NOMO-1 treated with DMSO at 0.1 percent for 48 hours (cell line): Measurements from ENCODE around the gene PRKCSH.
A peak's percentile ranks its signal among the peaks of the same experiment; 100 is the strongest.

Experiments used
- DNase-seq: peaks from one replicate; lab custom pipeline; 2025; ENCODE audit not compliant: unreplicated experiment; lab: John Stamatoyannopoulos, UW

The PRKCSH gene, protein sequence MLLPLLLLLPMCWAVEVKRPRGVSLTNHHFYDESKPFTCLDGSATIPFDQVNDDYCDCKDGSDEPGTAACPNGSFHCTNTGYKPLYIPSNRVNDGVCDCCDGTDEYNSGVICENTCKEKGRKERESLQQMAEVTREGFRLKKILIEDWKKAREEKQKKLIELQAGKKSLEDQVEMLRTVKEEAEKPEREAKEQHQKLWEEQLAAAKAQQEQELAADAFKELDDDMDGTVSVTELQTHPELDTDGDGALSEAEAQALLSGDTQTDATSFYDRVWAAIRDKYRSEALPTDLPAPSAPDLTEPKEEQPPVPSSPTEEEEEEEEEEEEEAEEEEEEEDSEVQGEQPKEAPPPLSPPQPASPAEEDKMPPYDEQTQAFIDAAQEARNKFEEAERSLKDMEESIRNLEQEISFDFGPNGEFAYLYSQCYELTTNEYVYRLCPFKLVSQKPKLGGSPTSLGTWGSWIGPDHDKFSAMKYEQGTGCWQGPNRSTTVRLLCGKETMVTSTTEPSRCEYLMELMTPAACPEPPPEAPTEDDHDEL

DNA sequence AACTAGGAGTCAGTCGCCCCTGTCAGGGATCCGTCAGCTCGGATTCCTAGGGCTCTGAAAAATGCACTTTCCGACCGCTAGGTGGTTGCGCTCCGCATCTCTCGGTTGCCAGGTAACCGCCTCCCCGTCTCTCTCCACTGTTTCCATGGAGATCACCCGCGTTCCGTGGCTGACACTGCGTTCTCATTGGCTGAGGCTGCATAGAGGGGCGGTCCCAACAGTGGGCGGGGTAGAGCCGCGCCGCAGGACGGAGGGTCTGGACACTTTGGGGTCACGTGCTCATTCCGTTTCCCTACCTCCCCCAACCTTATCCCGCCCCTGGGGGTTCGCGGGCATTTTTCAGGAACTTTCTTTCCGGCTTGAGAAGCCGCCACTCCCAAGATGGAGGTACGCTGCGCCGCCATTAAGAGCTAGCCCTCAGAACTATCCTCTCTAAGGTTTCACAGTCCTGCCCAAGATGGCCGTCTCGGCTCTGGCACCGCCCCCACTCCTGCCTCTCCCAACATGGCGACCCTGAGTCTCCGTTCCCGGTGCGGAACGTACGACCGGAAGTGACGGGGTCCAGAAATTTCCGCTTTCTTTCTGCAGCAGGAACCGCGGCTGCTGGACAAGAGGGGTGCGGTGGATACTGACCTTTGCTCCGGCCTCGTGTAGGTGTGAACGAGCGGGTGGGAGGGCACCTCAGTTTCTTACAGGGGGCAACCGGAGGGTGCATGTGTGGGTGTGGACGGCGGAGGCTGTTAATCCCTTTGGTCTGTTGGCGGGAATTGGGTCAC, at the start of gene PRKCSH, which contains the start of gene ODAD3:
Gene PRKCSH (plus strand): TSS at position 579 of the 776 bp plus-strand sequence. CDS start 483 bp downstream, outside the sequence.
Gene ODAD3 (minus strand): TSS at position 65 of the 776 bp plus-strand sequence. CDS start 105 bp downstream, outside the sequence.
- peak; percentile 100 for DNase-seq

DNA sequence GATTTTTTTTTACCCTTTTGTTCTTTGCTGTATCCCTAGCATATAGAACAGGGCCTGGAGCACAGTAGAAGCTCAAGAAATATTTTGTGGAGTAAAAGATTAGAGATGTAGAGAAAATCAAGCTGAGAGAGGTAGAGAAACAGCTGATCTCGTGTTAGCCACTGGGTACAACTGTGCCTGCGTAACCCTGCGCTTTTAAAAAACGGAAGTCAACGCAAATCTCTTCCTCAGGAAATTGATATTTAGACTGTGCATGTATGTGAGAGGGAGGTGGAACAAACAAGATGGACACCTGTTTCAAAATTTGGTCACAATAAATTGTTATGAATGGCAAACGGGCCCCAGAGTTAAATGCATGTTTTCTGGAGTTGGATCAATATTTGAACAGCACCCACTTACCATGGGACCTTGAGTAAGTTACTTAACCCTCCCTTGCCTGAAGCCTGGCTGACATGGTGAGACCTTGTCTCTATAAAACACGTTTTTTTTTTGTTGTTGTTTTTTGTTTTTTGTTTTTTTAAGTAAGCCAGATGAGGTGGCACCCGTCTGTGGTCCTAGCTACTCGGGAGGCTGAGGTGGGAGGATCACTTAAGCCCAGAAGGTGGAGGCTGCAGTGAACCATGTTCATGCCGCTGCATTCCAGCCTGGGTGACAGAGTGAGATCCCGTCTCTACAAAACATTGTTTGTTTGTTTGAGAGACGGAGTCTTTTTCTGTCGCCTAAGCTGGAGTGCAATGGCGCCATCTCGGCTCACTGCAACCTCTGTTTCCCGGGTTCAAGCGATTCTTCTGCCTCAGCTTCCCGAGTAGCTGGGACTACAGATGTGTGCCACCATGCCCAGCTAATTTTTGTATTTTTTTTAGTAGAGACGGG, 48.0 kb upstream of the PRKCSH start:
- DNase-seq = peak; percentile 81

DNA sequence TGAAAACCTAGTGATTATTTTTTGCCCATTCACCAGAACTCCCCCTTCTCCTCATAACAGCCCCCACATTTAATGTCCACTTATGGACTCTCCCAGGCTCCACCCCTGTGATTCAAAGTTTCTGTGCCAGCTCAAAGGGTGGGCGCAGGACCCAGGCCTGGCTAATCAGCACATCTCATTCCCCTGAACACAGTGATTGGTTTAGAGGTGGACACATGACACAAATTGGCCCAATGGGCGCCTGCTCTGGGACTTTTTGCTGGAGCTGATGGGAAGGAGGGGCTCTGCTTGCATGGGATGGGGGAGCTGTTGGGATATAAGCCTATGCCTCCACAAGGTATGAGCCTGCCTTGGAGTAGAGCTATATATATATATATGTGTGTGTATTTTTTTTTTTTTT, 45.1 kb upstream of the PRKCSH start:
- DNase-seq = no peak

DNA sequence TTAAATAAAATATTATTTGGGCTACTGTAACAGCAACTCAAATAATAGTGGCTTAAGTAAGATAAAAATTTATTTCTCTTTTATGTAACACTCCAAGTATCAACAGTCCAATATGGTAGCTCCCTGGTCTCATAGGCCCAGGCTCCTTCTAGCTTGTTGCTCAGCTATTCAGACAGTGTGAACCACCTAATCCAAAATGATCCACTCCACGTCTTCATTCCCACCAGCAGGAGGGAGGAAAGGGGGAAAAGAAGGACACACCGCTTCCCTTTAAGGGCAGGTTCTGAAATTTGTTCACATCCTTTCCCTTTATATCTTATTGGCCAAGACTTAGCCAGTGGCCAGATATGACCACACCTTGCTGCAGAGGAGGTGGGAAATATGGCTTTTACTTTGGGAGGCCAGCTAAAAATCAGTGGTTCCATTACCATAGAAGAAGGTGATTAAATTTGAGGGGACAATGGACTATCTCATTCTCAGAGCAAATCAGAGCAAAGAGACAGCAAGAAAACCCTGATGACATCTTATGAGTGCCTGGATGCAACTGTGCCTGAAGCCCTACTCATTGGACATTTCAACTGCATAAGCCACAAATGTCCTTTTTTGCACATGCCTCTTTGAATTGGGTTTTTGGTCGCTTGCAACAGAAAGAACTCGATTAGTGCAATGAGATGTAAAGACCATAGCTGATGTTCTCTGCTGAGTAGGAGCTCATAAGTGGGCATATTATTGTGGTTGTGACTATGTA, 44.3 kb upstream of the PRKCSH start:
- no peak for DNase-seq

DNA sequence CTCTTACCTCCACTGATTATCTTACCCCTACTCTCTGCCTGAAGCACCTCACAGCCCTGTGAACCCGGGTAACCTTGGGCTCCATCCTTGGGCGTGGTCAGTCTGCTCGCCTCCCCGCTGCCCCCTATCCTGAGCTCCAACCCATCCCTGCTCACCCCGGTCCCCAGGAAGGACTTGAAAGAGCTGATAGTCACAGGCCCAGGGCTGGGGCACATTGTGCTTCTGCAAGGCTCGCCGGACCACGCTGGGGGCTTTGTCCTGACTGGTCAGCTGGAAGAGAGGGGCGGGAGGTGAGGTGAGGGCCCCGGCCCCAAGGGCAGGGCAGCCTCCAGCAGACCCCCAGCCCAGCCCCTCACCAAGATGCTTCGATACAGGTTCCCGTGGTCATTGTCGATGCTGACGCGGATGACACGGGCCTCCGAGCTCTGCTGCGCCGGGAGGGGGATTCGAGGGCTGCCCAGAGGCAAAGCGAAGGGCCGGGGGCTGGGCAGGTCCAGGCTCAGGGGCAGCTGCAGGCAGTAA, 38.3 kb upstream of the PRKCSH start:
- DNase-seq = no peak

DNA sequence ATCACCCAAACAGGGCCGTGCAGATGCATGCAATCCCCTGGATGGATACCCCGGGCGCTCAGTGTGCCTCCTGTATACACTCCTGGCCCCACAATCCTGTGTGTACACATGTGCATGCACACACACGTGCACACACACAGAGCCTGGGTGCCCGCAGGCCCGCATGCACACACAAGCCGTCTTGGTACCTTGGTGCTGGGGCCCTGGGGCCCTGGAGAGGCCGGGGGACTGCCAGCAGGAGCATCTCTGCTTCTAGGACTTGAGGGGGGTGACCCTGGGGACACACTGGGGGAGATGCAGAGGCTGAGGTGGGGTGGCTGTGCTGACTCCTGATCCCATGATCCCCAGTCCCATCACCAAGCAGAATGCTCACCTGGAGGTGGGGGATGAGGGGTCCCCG, 35.8 kb upstream of the PRKCSH start:
- no peak for DNase-seq

DNA sequence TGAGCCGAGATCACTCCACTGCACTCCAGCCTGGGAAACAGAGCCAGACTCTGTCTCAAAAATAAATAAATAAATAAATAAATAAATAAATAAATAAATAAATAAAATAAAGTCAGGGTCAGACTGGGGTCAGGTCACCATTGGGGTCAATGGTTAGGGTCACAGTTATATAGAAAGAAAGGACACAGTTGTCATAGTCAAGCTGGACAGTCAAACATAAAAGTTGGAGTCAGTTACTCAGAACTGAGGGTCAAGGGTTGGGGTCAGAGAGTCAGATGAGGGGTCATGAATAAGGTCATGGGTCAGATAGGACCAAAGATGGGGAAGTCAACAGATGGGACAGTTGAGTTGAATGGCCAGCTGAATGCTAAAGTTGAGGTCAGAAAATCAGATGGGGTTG, 34.6 kb upstream of the PRKCSH start:
- no peak for DNase-seq

DNA sequence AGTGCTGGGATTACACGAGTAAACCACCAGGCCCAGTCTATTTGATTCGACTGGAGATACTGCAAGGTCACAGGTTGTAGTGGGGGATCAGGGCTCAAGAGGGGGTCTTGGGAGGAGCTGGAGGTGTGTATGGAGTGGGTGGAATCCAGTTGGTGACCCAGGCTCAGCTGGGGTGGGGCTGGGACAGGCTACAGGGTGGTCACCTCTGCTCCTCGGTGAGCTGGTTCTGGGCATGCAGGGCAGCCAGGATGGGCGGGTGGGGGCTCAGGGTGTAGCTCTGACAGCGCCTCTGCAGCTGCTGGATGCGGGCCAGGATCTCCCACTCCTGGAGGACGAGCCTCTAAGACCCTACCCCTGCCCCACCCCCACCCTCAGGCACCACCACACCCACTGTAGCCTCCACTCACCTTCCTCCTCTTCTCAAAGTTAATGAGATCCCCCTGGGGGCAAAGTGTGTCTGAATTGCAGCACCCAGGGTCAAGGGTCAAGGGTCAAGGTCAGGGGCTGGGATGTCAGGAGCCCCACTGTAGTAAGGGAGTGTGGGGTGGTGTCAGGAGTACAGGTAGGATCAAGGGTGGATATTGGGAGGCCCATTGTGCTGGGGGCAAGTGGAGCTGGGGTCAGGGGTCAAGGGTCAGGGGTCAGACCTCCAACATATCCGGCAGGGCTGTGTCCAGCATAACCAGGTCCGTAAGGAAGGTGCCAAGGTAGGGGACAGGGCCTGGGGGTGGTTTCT, 33.5 kb upstream of the PRKCSH start:
- no peak for DNase-seq

DNA sequence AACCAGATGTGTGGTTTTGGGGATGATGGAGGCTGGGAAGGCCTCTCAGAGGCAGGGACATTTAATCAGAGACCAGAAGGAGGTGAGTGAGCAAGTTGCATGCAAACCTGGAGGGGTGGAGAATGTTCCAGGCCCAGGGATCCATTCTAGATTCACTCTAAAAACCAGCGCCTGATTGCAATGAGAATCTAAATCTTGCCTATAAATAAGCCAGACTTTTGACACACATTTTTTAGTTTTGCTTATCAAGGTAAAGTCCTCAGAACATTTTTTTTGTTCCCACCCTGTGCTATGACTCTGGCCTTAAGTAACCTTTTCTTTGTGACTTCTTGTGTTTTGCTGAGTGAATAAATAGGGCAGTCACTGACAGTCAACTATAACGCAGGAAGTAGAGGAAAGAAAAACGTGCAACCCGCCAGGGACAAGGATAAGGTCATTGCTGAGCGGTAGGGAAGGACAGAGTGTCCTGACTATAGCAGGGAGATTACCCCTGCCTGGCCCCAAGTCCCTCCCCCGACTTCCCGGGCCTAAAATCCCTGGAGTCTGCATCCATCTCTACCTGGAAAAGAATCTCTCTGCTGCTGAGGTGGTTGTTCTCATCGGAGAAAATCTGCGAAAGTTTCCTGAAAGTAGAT, 30.7 kb upstream of the PRKCSH start:
- DNase-seq = no peak

DNA sequence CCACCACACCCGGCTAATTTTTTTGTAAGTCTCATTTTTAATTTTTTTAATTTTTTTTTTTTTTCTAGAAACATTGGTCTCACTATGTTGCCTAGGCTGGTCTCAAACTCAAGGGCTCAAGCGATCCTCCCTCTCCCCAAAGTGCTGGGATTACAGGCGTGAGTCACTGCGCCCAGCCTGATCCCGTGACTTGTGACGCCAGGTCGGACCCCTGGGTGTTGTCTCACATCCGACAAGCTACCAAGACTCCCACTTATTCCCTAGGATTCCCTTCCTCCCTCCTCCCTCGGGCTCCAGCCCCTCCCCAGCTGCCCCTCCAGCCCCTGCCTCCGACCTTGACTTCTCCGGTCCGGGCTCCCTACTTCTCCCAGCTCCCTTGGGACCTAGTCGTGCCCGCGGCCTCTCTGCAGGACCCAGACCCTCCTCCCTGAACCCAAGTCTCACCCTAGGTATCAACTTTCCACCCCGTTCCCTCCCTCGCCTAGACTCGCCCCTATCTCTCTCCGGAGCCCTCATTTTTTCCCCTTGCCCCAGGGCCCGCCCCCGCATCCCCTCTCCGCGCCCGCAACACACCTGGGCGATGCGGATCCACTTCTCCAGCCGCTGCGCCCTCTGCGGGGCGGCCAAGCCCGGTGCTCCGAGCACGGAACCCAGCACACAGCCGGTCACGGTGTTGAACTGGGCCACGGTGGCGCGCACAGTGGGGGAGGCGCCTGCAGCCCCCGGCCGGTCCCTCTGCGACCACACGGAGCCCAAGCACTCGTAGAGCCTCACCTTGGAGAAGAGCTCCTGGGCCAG, 29.4 kb upstream of the PRKCSH start:
- no peak for DNase-seq

DNA sequence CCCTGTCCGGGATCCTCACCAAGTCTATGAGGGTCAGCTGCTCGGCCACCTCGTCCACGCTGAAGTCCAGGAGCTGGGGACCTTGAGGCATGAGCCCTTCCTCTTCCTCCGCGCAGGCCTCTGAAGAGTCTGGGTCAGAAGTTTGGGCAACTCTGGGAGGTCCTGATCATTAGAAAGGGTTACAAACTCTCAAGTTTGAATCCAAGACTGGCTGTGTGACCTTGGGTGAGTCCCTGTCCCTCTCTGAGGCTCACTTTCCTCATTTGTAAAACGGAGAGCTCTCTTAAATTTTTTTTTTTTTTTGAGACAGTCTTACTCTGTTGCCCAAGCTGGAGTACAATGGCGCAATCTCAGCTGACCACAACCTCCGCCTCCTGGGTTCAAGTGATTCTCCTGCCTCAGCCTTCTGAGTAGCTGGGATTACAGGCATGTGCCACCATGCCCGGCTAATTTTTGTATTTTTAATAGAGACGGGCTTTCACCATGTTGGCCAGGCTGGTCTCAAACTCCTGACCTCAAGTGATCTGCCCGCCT, 28.7 kb upstream of the PRKCSH start:
- peak; percentile 30 for DNase-seq

DNA sequence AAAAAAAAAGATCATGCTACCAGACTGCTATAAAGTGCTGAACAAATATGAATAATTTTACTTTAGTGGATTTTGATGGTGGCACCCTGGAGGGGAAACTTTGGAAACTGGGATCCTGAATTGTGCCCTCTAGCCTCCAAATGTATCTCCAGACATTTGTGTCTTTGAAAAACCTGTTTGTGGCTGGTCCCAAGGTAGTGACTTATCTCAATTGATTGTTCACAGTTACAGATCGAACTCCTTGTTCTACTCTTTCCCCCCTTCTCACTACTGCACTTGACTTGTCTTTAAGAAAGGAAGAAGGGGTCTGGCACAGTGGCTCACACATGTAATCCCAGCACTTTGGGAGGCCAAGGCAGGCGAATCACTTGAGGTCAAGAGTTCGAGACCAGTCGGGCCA, 26.8 kb upstream of the PRKCSH start:
- DNase-seq = no peak

DNA sequence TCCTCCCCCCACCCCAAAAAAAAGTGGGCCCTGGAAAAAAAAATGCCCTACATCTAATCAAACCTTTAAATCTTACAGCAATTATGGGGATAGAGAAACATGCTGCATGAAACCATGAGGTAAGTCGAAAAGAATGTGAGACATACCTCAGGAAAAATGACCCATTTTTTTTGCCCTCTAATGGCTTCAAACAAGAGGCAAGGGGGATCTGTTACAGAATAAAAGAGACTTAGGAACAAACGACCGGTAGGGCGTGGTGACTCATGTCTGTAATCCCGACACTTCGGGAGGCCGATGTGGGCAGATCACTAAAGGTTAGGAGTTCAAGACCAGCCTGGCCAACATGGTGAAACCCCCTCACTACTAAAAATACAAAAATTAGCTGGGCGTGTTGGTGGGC, 24.8 kb upstream of the PRKCSH start:
- DNase-seq = no peak

DNA sequence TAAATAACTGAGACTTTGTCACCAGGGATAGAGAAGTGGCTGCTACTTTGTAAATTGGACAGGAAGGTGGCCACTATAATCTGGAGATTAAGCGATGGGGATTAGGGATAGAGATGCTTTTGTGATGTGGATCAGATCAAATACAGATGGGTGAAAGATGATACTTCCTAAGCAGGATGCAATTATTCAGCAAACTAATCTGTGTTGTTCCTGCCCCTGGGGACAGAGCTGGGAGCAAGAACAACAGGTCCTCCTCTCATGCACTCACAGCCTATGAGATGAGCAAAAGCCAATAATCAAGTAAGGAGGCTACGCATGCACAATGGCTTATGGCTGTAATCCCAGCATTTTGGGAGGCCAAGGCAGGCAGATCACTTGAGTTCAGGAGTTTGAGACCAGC, 20.9 kb upstream of the PRKCSH start:
- DNase-seq = no peak

DNA sequence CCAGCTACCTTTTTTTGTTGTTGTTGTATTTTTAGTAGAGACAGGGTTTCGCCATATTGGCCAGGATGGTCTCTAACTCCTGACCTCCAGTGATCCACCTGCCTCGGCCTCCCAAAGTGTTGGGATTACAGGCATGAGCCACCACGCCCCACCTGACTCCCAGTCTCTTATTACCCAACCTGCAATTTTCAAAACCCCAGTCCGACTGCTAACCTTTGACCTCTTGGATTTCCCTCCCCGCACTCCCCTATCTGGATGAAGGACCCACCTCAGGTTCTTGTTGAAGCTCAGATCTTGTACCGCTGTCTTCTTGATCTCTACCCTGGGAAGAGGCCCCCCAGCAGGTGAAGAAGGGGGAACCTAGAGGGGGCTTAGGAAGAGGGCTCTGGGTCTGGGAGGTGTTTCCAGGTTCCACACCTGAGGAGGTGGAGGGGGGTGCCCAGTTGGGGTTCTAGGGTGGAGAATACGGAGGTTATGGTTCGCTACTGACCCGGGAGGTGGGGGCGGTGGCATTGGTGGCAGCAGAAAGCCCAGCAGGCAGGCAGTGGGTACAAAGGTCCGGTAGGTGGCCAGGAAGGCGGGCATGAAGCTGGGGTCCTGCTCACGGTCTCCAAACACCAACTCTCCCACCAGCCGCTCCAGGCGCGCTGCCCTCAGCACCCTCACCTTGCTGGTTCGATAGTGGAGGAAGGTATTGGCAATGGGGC, 18.9 kb upstream of the PRKCSH start:
- no peak for DNase-seq

DNA sequence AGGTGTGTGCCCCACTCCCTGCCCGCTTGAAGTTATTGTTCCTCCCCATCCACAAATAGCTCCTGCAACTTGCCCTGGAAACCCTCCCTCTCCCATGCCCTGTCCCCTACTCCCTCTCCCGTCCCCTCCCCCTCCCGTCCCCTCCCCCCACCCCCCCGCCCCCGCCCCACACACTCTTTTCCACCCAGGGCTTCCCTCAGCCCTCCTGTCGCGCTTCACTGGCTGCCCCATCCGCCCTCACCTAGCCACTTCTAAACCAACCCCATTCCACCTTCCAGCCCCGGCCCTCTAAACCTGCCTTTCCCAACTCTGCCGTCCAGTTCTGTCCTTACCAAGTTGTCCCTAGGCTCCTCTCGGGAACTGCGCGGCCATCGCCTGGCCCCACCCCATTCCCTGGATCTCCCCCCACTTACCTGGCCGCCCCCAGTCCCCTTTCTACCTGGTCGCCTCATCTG, 17.3 kb upstream of the PRKCSH start:
- DNase-seq = no peak
